H1 (cell line): Measurements from ENCODE around the gene SERPINA1. TPM values are rescaled to one million over a fixed set of nuclear protein-coding genes. Genes with fewer than 3 reads are reported as not detected.

Source experiments
- CTCF ChIA-PET: fragments of 300-600 bp; sonication (Branson Sonifier 250); formaldehyde crosslinking; loops from one replicate; lab custom pipeline; 2021; ENCODE audit not compliant: partially characterized antibody; lab: Charles Lee
- POLR2A ChIA-PET: fragments of 300-600 bp; sonication (Branson Sonifier 250); formaldehyde crosslinking; loops from one replicate; lab custom pipeline; 2021; ENCODE audit warnings: inconsistent platforms; ENCODE audit not compliant: partially characterized antibody; lab: Charles Lee
- DNase-seq, 2 experiments: peaks; one replicate each; pipeline versions ENCODE4 v3.0.0 to v3.0.0-alpha.2; 2010 to 2022; ENCODE audit warnings: low spot score in 2 of 2, low read depth in 1 of 2, mixed read lengths in 1 of 2
- FAIRE-seq: peaks from 2 replicates; lab custom pipeline; 2011; peaks lifted over from hg19 to GRCh38; lab: Jason Lieb, UNC
- H2AFZ ChIP-seq: 2 replicates; pipeline ENCODE4 v1.8.1; 2012; ENCODE audit warnings: low read length, inconsistent platforms
- H2AK5ac ChIP-seq: 2 replicates; pipeline ENCODE4 v1.6.1; 2013; ENCODE audit warnings: low read depth, low read length
- H2BK120ac ChIP-seq: replicated peaks from 2 replicates; pipeline ENCODE3; 2013; ENCODE audit warnings: low read depth, low read length, inconsistent platforms
- H2BK12ac ChIP-seq: 2 replicates; pipeline ENCODE4 v1.6.1; 2013; ENCODE audit warnings: low read depth, low read length
- H2BK15ac ChIP-seq: 2 replicates; pipeline ENCODE4 v1.6.1; 2013; ENCODE audit warnings: low read length
- H2BK20ac ChIP-seq: 2 replicates; pipeline ENCODE4 v1.6.1; 2013; ENCODE audit warnings: low read length
- H2BK5ac ChIP-seq: 2 replicates; pipeline ENCODE4 v1.6.1; 2013; ENCODE audit warnings: low read depth, low read length
- H3K14ac ChIP-seq: 2 replicates; pipeline ENCODE4 v1.6.1; 2013; ENCODE audit warnings: inconsistent platforms; ENCODE audit not compliant: insufficient read length
- H3K18ac ChIP-seq: 2 replicates; pipeline ENCODE4 v1.6.1; 2013; ENCODE audit warnings: low read length; ENCODE audit errors: extremely low read depth
- H3K23ac ChIP-seq: 2 replicates; pipeline ENCODE4 v1.6.1; 2013; ENCODE audit warnings: inconsistent platforms; ENCODE audit not compliant: insufficient read length
- H3K23me2 ChIP-seq: 2 replicates; pipeline ENCODE4 v1.6.1; 2013; ENCODE audit warnings: low read depth, low read length
- H3K27ac ChIP-seq: 2 replicates; pipeline ENCODE4 v1.6.1; 2011; ENCODE audit warnings: low read depth, low read length, inconsistent platforms
- H3K27me3 ChIP-seq, 4 experiments: replicated peaks in 1 of 4; 1 replicate in 1 of 4; 2 replicates in 3 of 4; pipeline versions ENCODE4 v1.6.1 to v1.8.1; 2011 to 2013; ENCODE audit warnings: low read length in 3 of 4, mild to moderate bottlenecking in 3 of 4, inconsistent platforms in 2 of 4, mixed read lengths in 2 of 4, moderate library complexity in 1 of 4; ENCODE audit not compliant: control insufficient read depth in 3 of 4, insufficient read depth in 3 of 4; ENCODE audit errors: extremely low read depth in 1 of 4
- H3K36me3 ChIP-seq, 4 experiments: 2 replicates each; pipeline versions ENCODE4 v1.6.1 to v1.8.1; 2011 to 2013; ENCODE audit warnings: mild to moderate bottlenecking in 4 of 4, low read length in 3 of 4, moderate library complexity in 2 of 4, control low read depth in 1 of 4, inconsistent platforms in 1 of 4; ENCODE audit not compliant: insufficient read depth in 4 of 4, control insufficient read depth in 2 of 4
- H3K4ac ChIP-seq: replicated peaks from 2 replicates; pipeline ENCODE3; 2013; ENCODE audit warnings: low read length, low read depth, mixed read lengths, inconsistent platforms; ENCODE audit not compliant: insufficient read length
- H3K4me1 ChIP-seq, 4 experiments: replicated peaks in 1 of 4; 1 replicate in 1 of 4; 2 replicates in 3 of 4; pipeline versions ENCODE4 v1.6.1 to v1.8.1; 2011 to 2013; ENCODE audit warnings: low read length in 3 of 4, inconsistent platforms in 2 of 4, mixed read lengths in 1 of 4; ENCODE audit not compliant: insufficient read depth in 4 of 4, control insufficient read depth in 3 of 4
- H3K4me2 ChIP-seq, 2 experiments: 2 replicates each; pipeline versions ENCODE4 v1.6.1 to v1.8.1; 2011 to 2013; ENCODE audit warnings: low read depth in 2 of 2, low read length in 2 of 2, control low read depth in 1 of 2, inconsistent platforms in 1 of 2, mild to moderate bottlenecking in 1 of 2; ENCODE audit not compliant: insufficient read depth in 1 of 2
- H3K4me3 ChIP-seq, 4 experiments: fragments of 200-600, 300-600 bp in 1 of 4; sonication (generic), shearing (Covaris generic), sonication (Bioruptor Twin) in 1 of 4; 2 replicates each; pipeline versions ENCODE4 v1.5.1 to v1.8.1; 2011 to 2016; ENCODE audit warnings: low read length in 4 of 4, low read depth in 3 of 4, control low read depth in 2 of 4, inconsistent platforms in 2 of 4, mild to moderate bottlenecking in 2 of 4, mixed read lengths in 1 of 4, moderate library complexity in 1 of 4; ENCODE audit not compliant: insufficient read depth in 2 of 4; ENCODE audit errors: extremely low read depth in 1 of 4
- H3K56ac ChIP-seq: replicated peaks from 2 replicates; pipeline ENCODE3; 2013; ENCODE audit warnings: low read depth, mild to moderate bottlenecking, mixed read lengths, low read length, inconsistent platforms; ENCODE audit not compliant: insufficient read length
- H3K79me1 ChIP-seq: 2 replicates; pipeline ENCODE4 v1.6.1; 2013; ENCODE audit warnings: low read depth, low read length, control low read depth
- H3K79me2 ChIP-seq, 2 experiments: 2 replicates each; pipeline versions ENCODE4 v1.6.1 to v1.8.1; 2012 to 2013; ENCODE audit warnings: low read length in 2 of 2, mild to moderate bottlenecking in 2 of 2, inconsistent platforms in 1 of 2; ENCODE audit not compliant: insufficient read depth in 2 of 2, control insufficient read depth in 1 of 2
- H3K9ac ChIP-seq, 4 experiments: replicated peaks in 1 of 4; 1 replicate in 1 of 4; 2 replicates in 3 of 4; pipeline versions ENCODE4 v1.6.1 to v1.8.1; 2011 to 2013; ENCODE audit warnings: low read depth in 3 of 4, low read length in 3 of 4, control low read depth in 2 of 4, mild to moderate bottlenecking in 2 of 4, moderate library complexity in 2 of 4, inconsistent platforms in 1 of 4; ENCODE audit errors: extremely low read depth in 1 of 4
- H3K9me3 ChIP-seq, 2 experiments: 2 replicates each; pipeline versions ENCODE4 v1.6.1 to v1.8.1; 2012 to 2013; ENCODE audit warnings: mild to moderate bottlenecking in 2 of 2, moderate library complexity in 2 of 2, control low read depth in 1 of 2, inconsistent platforms in 1 of 2, low read depth in 1 of 2, low read length in 1 of 2, mixed read lengths in 1 of 2; ENCODE audit not compliant: insufficient read depth in 2 of 2
- H4K20me1 ChIP-seq, 2 experiments: replicated peaks in 1 of 2; 2 replicates each; pipeline versions ENCODE3 to v1.8.1; 2011 to 2013; ENCODE audit warnings: inconsistent platforms in 2 of 2, low read length in 2 of 2, mild to moderate bottlenecking in 1 of 2; ENCODE audit not compliant: insufficient read depth in 2 of 2, control insufficient read depth in 1 of 2
- H4K5ac ChIP-seq: 2 replicates; pipeline ENCODE4 v1.6.1; 2013; ENCODE audit warnings: low read length, low read depth, mixed read lengths, inconsistent platforms; ENCODE audit not compliant: insufficient read length
- H4K8ac ChIP-seq: 2 replicates; pipeline ENCODE4 v1.8.0; 2013; ENCODE audit warnings: mild to moderate bottlenecking, moderate library complexity, low read length, inconsistent platforms; ENCODE audit not compliant: insufficient read depth; ENCODE audit errors: extremely low read depth
- H4K91ac ChIP-seq: replicated peaks from 2 replicates; pipeline ENCODE3; 2013; ENCODE audit warnings: low read length, mixed read lengths, inconsistent platforms; ENCODE audit not compliant: insufficient read length
- CHD2 ChIP-seq: IDR thresholded peaks from 2 replicates; pipeline ENCODE4 v1.6.1; 2012; ENCODE audit warnings: low read length, improper control_type of control experiment
- GTF2F1 ChIP-seq: IDR thresholded peaks from 2 replicates; pipeline ENCODE4 v1.6.1; 2012; ENCODE audit warnings: low read depth, low read length, improper control_type of control experiment, borderline replicate concordance
- KDM4A ChIP-seq: IDR thresholded peaks from one replicate; pipeline ENCODE4 v1.7.1; 2012; ENCODE audit warnings: low read depth, mild to moderate bottlenecking, moderate library complexity, low read length, inconsistent platforms; ENCODE audit not compliant: severe bottlenecking
- POLR2AphosphoS5 ChIP-seq: IDR thresholded peaks from 2 replicates; pipeline ENCODE4 v1.6.1; 2011; ENCODE audit warnings: low read depth, low read length
- SAP30 ChIP-seq: fragments of 300-600 bp; sonication (generic); IDR thresholded peaks from 2 replicates; pipeline ENCODE4 v1.7.1; 2012; ENCODE audit warnings: low read length, moderate library complexity, mild to moderate bottlenecking, inconsistent platforms; ENCODE audit not compliant: insufficient read depth, insufficient replicate concordance
- SP1 ChIP-seq: IDR thresholded peaks from 2 replicates; pipeline ENCODE4 v1.6.1; 2011; ENCODE audit warnings: low read depth, low read length
- WGBS, 2 experiments: shearing (Covaris generic) in 1 of 2; methylation state at CpG; one replicate each; pipeline versions ENCODE4 v1.1.6 to v1.1.7; 2013 to 2015; ENCODE audit warnings: low lambda C conversion rate in 2 of 2, mixed read lengths in 2 of 2, inconsistent platforms in 1 of 2, low coverage in 1 of 2, missing lambda C conversion rate in 1 of 2; ENCODE audit not compliant: insufficient replicate concordance in 2 of 2, insufficient coverage in 1 of 2, insufficient read length in 1 of 2; ENCODE audit errors: extremely low coverage in 1 of 2, missing lambda C conversion rate in 1 of 2; 5-methylcytosine and 5-hydroxymethylcytosine counted together
- polyA plus RNA-seq, 7 experiments: library from polyadenylated mRNA; depleted of rRNA in 3 of 7; stranded (reverse) in 5 of 7; unstranded in 2 of 7; fragments of >200 nt in 5 of 7; fragments of 200-250 nt in 2 of 7; gene quantifications; 1 replicate in 5 of 7; 2 replicates in 1 of 7; 4 replicates in 1 of 7; pipeline versions ENCODE4 v1.2.1 to v1.2.3, GENCODE V29; 2011 to 2013; ENCODE audit warnings: missing spikeins in 2 of 7, mixed read lengths in 2 of 7
- total RNA-seq: library from RNA; stranded (reverse); fragmentation: NEBNext Ultra II Directional; extraction: Animal tissue kit (Norgen Biotek cat#: 25700); gene quantifications from 2 replicates; pipeline ENCODE4 v1.2.1, GENCODE V29; 2021

The SERPINA1 gene
- total and polyA plus RNA-seq, 2 of the 8 experiments (the other 6 are each of a cell fraction or from before 2014, with no cell fraction given): 0.08 TPM; not detected in 1

DNA sequence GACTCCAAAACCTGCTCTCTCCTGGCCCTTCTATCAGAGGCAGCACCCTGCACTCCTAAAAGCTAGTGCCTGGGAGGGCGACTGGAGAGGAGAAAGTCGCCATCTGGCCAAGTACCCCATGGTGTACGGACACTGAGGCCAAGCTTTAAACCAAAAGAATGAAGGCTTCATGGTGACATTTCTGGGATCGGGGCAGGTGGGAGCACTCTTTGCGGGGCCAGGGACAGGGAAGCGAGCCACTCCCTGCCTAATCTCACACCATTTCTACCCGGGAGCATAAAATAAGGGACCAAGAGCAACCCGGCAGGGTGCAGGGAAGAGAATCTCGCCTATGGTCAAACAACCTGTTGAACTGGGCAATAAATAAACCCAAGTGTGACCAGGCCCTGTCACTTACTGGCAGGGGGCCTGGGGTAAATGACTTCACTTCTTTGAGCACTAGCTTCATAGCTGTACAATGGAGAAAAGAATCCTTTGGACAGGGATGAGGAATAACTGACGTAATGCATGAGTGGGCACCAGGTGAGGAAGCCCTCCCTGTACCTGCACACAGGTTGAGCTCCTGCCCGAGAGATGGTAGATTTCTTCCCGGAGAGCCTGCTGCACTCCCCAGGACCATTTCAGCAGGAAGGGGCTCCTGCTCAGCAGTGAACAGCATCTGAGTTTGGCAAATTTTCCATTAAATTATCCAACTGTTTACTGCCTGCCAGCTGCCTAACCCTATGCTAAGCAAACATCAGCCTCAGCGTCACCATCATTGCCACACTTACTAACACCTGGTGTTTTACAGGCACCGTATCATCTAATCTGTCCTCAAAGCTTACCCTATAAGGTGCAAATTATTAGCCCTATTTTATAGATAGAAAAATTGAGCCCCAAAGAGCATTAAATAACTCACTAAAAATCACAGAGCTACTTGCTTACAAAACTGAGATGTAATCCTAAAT lies 2.0 kb downstream of the SERPINA1 start:
- Histone ChIP-seq H2BK5ac (no peak overlapping the region), H3K9me3 (no peaks in the 10 kb centered on the region), H3K27me3 (no peaks in the 10 kb centered on the region; a peak in 1 of 7 replicates), H3K4ac (no peak overlapping the region), H2AK5ac (no peak overlapping the region), H2BK120ac (no peak overlapping the region), H3K79me1 (no peaks in the 10 kb centered on the region), H3K27ac (no peak overlapping the region), H4K91ac (no peak overlapping the region), H3K23ac (no peak overlapping the region), H3K14ac (no peak overlapping the region), H3K18ac (no peak overlapping the region), H3K4me1 (peaks cover 3 to 21% (median 11%) of the 10 kb centered on the region in 4 experiments; a peak in 6 of 7 replicates), H2BK20ac (peak overlapping the region; percentile 10; the same call in 1 of the 2 replicates), H4K20me1 (no peaks in the 10 kb centered on the region), H3K9ac (no peak overlapping the region), H3K36me3 (no peaks in the 10 kb centered on the region), H2AFZ (no peak overlapping the region), H3K56ac (no peak overlapping the region), H3K23me2 (no peaks in the 10 kb centered on the region), H2BK12ac (no peak overlapping the region), H3K4me2 (no peak overlapping the region), H3K79me2 (no peaks in the 10 kb centered on the region), H4K8ac (no peak overlapping the region), H3K4me3 (no peak overlapping the region), H4K5ac (no peak overlapping the region), H2BK15ac (no peak overlapping the region)
- CTCF ChIA-PET: interaction anchor here (1.6 to 3.4 kb wide), 2 partner anchors 14 to 26 kb away, joined by 3 to 17 read pairs; no protein-coding TSS in a partner anchor
- FAIRE-seq: no peak
- POLR2A ChIA-PET: interaction anchor here (1.2 kb wide), 1 partner anchor 10 kb away, joined by 3 read pairs; no protein-coding TSS in a partner anchor
- TF ChIP-seq KDM4A (no peak), POLR2AphosphoS5 (no peak), SAP30 (no peak), SP1 (no peak), CHD2 (no peak), GTF2F1 (no peak)
- DNase-seq: no peak
- 91% methylated on average over 14 of the region's 14 CpGs; no CpG with 5 or more reads in 1 of the 2 experiments for WGBS, 2 experiments
